ENCODE measurements around the gene VSIG10. TPM values are rescaled to one million over a fixed set of nuclear protein-coding genes. Genes with fewer than 3 reads are reported as not detected.
A peak's percentile ranks its signal among the peaks of the same experiment; 100 is the strongest.

VSIG10 gene
- total and polyA plus RNA-seq, 2 of the 13 experiments (the other 11 are each of a cell fraction or from before 2014, with no cell fraction given): 25.6 to 42.5 TPM

- Histone ChIP-seq H3K27me3 (ENCODE audit: control insufficient read depth in 1 of 2, insufficient read depth in 2 of 2, low read length in 2 of 2) (no peaks in the 10 kb centered on the region), H3K9ac (ENCODE audit: insufficient read depth, low read depth, low read length) (peak overlapping the region; percentile 64), H3K4me3 (replicated peaks in 1 of 3; ENCODE audit: insufficient read depth in 1 of 3, low read depth in 2 of 3, low read length in 3 of 3) (peak overlapping the region in 1 of 3 experiments; percentile 33; a peak in 2 of 6 replicates), H3K36me3 (replicated peaks in 1 of 2; ENCODE audit: control insufficient read depth in 1 of 2, insufficient read depth in 2 of 2, low read length in 2 of 2) (peaks cover 4 to 14% of the 10 kb centered on the region in 2 experiments; a peak in 3 of 5 replicates), H3K79me2 (ENCODE audit: insufficient read depth, low read length) (peaks cover 2% of the 10 kb centered on the region), H3K4me1 (ENCODE audit: insufficient read depth, low read length) (peaks cover 70% of the 10 kb centered on the region), H3K9me3 (ENCODE audit: low read length) (no peaks in the 10 kb centered on the region), H4K20me1 (ENCODE audit: insufficient read depth, low read length) (no peaks in the 10 kb centered on the region), H3K4me2 (ENCODE audit: low read depth, low read length) (peak overlapping the region; percentile 79), H2AFZ (ENCODE audit: low read length) (no peak overlapping the region), H3K27ac (ENCODE audit: extremely low read length, insufficient read depth, low read length) (peak overlapping the region; percentile 91)
- peak; percentile 40 for DNase-seq (ENCODE audit: low spot score)
- in situ Hi-C loops (cut with HindIII; ENCODE audit: extremely low pct_ligation_motif_present, low pct_unique_long_range_greater_than_20kb): no loop called here
- BruUV-seq (replicated peaks): no TSS peak
- ATAC-seq: no peak; the same call in 1 of the 3 replicates
- TF ChIP-seq RBM22 (optimal IDR thresholded peaks at IDR 0.05; ENCODE audit: low read length) (no peak), ARID3A (IDR thresholded peaks at IDR 0.05; ENCODE audit: low read depth, low read length) (peak; percentile 28; the same call in 1 of the 2 replicates), ZNF546 (CRISPR knock-in tag; conservative IDR thresholded peaks at IDR 0.05) (0 out of 2 replicates have a peak, but pooled peaks have one; percentile 8), TEAD3 (CRISPR knock-in tag; optimal IDR thresholded peaks at IDR 0.05; ENCODE audit: borderline replicate concordance) (peak; percentile 49), CENPT (CRISPR knock-in tag; IDR thresholded peaks at IDR 0.05; ENCODE audit: low read depth) (no peak), ZNF629 (CRISPR knock-in tag; conservative IDR thresholded peaks at IDR 0.05) (0 out of 2 replicates have a peak, but pooled peaks have one; percentile 21)
- POLR2A ChIA-PET: interaction anchor here (1.0 to 1.9 kb wide), 5 partner anchors 9 to 68 kb away, joined by 3 to 5 read pairs (median 4); partner anchors contain the start of gene VSIG10
- WGBS (ENCODE audit: low lambda C conversion rate): 82% methylated on average over 10 of the region's 10 CpGs
- intact Hi-C loops (cut with micrococcal nuclease; ENCODE audit: unreplicated experiment): loop anchor here (2.0 kb wide), 2 partner anchors 19 to 37 kb away; partner anchors contain the start of gene RFC5
- CTCF ChIA-PET (ENCODE audit: low intra/inter-chr PET ratio, low total read pairs): no interaction called here
- no peak for FAIRE-seq
Measured at GRCh38 chr12:118053071-118053985, 50.5 kb downstream of the VSIG10 start.
